ENCODE measurements around the gene PRKCH.

DNA sequence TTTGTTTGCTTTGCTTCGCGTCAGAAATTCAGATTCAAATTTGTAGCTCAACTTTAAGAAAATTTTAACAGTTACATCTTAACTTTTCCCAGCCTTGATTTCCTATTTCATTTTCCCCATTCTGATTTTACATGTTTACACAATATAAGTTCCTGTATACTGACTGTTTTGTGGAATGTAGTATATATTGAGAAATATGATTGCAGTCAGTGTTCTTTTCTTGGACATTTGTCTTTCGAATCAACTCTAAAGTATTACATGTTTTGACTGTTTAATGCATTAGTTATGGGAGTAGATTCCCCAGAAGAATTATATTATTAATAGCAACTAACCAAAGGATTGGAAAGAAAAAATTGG is 48.1 kb downstream of the PRKCH start:
- TF ChIP-seq, protein P1, sequence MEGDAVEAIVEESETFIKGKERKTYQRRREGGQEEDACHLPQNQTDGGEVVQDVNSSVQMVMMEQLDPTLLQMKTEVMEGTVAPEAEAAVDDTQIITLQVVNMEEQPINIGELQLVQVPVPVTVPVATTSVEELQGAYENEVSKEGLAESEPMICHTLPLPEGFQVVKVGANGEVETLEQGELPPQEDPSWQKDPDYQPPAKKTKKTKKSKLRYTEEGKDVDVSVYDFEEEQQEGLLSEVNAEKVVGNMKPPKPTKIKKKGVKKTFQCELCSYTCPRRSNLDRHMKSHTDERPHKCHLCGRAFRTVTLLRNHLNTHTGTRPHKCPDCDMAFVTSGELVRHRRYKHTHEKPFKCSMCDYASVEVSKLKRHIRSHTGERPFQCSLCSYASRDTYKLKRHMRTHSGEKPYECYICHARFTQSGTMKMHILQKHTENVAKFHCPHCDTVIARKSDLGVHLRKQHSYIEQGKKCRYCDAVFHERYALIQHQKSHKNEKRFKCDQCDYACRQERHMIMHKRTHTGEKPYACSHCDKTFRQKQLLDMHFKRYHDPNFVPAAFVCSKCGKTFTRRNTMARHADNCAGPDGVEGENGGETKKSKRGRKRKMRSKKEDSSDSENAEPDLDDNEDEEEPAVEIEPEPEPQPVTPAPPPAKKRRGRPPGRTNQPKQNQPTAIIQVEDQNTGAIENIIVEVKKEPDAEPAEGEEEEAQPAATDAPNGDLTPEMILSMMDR (IDR thresholded peaks at IDR 0.05), result no peak
- no peak for TF ChIP-seq POLR2A (IDR thresholded peaks at IDR 0.05)
